OCI-LY7 (cell line): Measurements from ENCODE around the gene NRAP. TPM values are rescaled to one million over a fixed set of nuclear protein-coding genes. Genes with fewer than 3 reads are reported as not detected.

Source experiments
- BruUV-seq: library from RNA; stranded (reverse); fragments of 400-500 nt; replicated peaks from 2 replicates; lab custom pipeline; 2021; lab: Mats Ljungman, UMichigan
- CTCF ChIA-PET: fragments of 300-600 bp; sonication (Branson Sonifier 250); formaldehyde crosslinking; loops from one replicate; lab custom pipeline; 2022; ENCODE audit warnings: antibody characterized with exemption; ENCODE audit not compliant: unreplicated experiment; lab: Charles Lee
- POLR2A ChIA-PET: fragments of 300-600 bp; sonication (Branson Sonifier 250); formaldehyde crosslinking; loops from one replicate; lab custom pipeline; 2022; ENCODE audit warnings: antibody characterized with exemption; lab: Charles Lee
- DNase-seq: peaks from one replicate; pipeline ENCODE4 v3.0.0-alpha.2; 2015; ENCODE audit warnings: low spot score
- H2AFZ ChIP-seq: fragments of 200-600 bp; sonication (generic), shearing (Covaris generic); 2 replicates; pipeline ENCODE4 v1.6.1; 2014; ENCODE audit warnings: mild to moderate bottlenecking, antibody characterized with exemption, low read length, moderate library complexity
- H3K27ac ChIP-seq: fragments of 200-600 bp; sonication (generic); 2 replicates; pipeline ENCODE4 v1.5.1; 2014; ENCODE audit warnings: mixed run types, low read depth, mild to moderate bottlenecking, moderate library complexity, low read length, inconsistent platforms; ENCODE audit not compliant: poor library complexity, severe bottlenecking
- H3K36me3 ChIP-seq: fragments of 200-600 bp; sonication (generic); 2 replicates; pipeline ENCODE4 v1.6.1; 2014; ENCODE audit warnings: mild to moderate bottlenecking, antibody characterized with exemption, low read length, moderate library complexity, mixed read lengths; ENCODE audit not compliant: insufficient read depth
- H3K4me1 ChIP-seq: fragments of 200-600 bp; sonication (generic); 2 replicates; pipeline ENCODE4 v1.5.1; 2014; ENCODE audit warnings: mild to moderate bottlenecking, low read length; ENCODE audit not compliant: insufficient read depth, poor library complexity, severe bottlenecking
- H3K4me2 ChIP-seq: fragments of 200-600 bp; sonication (generic); 2 replicates; pipeline ENCODE4 v1.6.1; 2014; ENCODE audit warnings: mild to moderate bottlenecking, low read length
- H3K4me3 ChIP-seq: fragments of 200-600 bp; sonication (generic); 2 replicates; pipeline ENCODE4 v1.5.1; 2014; ENCODE audit warnings: mild to moderate bottlenecking, low read depth, low read length; ENCODE audit not compliant: poor library complexity, severe bottlenecking
- H3K79me2 ChIP-seq: fragments of 200-600 bp; sonication (generic); 2 replicates; pipeline ENCODE4 v1.6.1; 2016; ENCODE audit warnings: low read depth, mild to moderate bottlenecking, low read length, moderate library complexity, mixed read lengths; ENCODE audit not compliant: insufficient read depth
- H3K9me2 ChIP-seq: fragments of 200-600 bp; sonication (generic); 2 replicates; pipeline ENCODE4 v1.6.1; 2016; ENCODE audit warnings: mild to moderate bottlenecking, low read length, mixed read lengths; ENCODE audit not compliant: insufficient read depth
- H3K9me3 ChIP-seq: fragments of 200-600 bp; sonication (generic); 2 replicates; pipeline ENCODE4 v1.6.1; 2014; ENCODE audit warnings: mild to moderate bottlenecking, mixed run types, low read length, mixed read lengths
- H4K20me1 ChIP-seq: fragments of 200-600 bp; sonication (generic); 2 replicates; pipeline ENCODE4 v1.6.1; 2014; ENCODE audit warnings: mild to moderate bottlenecking, antibody characterized with exemption, low read length, moderate library complexity, mixed read lengths; ENCODE audit not compliant: insufficient read depth
- EZH2phosphoT487 ChIP-seq: fragments of 200-600 bp; sonication (generic); IDR thresholded peaks from 2 replicates; pipeline ENCODE4 v1.6.1; 2018; ENCODE audit warnings: low read depth, borderline replicate concordance, mild to moderate bottlenecking, mixed run types, antibody characterized with exemption, low read length, moderate library complexity, mixed read lengths
- intact Hi-C: fragments of 100-400 bp; cut with micrococcal nuclease; formaldehyde crosslinking; loops from one replicate; pipeline ENCODE4 v1.10.0; 2022; ENCODE audit not compliant: unreplicated experiment
- total RNA-seq, 2 experiments: library from RNA; depleted of rRNA in 1 of 2; stranded (reverse); fragments of >200 nt in 1 of 2; shearing (Covaris generic) in 1 of 2; gene quantifications; 2 replicates each; pipeline ENCODE4 v1.2.3, GENCODE V29; 2014 to 2022
- TF ChIP-seq, protein P1 (sequence below): fragments of 200-600 bp; sonication (generic); conservative IDR thresholded peaks from 2 replicates; pipeline ENCODE4 v1.5.1; 2014; ENCODE audit warnings: mild to moderate bottlenecking, antibody characterized with exemption, low read length, moderate library complexity, mixed read lengths

Gene NRAP
- total RNA-seq, 2 experiments from 2014 or later = not detected

DNA sequence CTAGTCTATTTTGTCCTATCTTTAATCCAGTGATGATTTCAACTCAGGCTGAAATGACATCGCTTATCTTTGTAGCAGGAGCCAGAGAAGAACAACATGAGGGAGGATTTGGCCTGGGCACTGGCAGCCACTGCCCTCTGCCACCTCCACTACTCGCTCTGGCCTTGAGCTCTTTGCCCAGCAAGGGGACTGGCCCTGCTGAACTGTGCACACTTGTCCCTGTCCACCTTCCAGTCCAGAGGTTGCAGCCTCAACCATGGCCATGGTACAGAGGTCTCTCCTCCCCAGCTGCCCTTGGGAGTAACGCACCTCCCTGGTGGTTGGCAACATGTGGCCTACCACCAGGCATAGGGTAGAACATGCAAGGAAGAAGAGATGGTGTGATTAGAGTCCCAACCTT is 102.6 kb downstream of the NRAP start:
- Histone ChIP-seq H3K4me2 (no peak overlapping the region), H3K79me2 (no peaks in the 10 kb centered on the region), H3K4me3 (no peak overlapping the region), H3K36me3 (no peaks in the 10 kb centered on the region), H3K4me1 (no peaks in the 10 kb centered on the region), H3K9me3 (no peaks in the 10 kb centered on the region), H3K9me2 (no peaks in the 10 kb centered on the region), H4K20me1 (no peaks in the 10 kb centered on the region), H3K27ac (no peak overlapping the region), H2AFZ (no peak overlapping the region)
- no peak for DNase-seq
- BruUV-seq = no TSS peak
- CTCF ChIA-PET = no interaction called here
- TF ChIP-seq, protein P1, sequence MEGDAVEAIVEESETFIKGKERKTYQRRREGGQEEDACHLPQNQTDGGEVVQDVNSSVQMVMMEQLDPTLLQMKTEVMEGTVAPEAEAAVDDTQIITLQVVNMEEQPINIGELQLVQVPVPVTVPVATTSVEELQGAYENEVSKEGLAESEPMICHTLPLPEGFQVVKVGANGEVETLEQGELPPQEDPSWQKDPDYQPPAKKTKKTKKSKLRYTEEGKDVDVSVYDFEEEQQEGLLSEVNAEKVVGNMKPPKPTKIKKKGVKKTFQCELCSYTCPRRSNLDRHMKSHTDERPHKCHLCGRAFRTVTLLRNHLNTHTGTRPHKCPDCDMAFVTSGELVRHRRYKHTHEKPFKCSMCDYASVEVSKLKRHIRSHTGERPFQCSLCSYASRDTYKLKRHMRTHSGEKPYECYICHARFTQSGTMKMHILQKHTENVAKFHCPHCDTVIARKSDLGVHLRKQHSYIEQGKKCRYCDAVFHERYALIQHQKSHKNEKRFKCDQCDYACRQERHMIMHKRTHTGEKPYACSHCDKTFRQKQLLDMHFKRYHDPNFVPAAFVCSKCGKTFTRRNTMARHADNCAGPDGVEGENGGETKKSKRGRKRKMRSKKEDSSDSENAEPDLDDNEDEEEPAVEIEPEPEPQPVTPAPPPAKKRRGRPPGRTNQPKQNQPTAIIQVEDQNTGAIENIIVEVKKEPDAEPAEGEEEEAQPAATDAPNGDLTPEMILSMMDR = no peak
- no peak for TF ChIP-seq EZH2phosphoT487
- intact Hi-C loops = loop anchor here (5.0 kb wide), 1 partner anchor 1089 kb away; no protein-coding TSS in a partner anchor
- POLR2A ChIA-PET = no interaction called here

DNA sequence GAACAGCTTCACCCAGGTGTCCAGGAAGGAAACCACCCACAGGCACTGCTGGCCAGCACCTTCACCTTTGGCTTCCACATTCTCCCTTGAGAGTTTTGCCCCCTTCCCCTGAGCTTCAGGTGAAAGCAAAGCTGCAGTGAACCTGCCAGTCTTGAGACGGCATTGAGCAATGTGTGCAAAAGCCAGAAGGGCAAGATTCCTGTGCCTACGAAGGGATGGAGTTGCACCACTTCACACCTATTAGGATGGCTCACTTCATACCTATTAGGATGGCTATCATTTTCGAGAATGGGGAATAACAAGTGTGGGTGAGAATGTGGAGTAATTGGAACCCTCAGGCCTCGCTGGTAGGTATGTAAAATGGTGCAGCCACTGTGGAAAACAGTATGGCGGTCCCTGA is 103.8 kb downstream of the NRAP start:
- Histone ChIP-seq H4K20me1 (no peaks in the 10 kb centered on the region), H2AFZ (no peak overlapping the region), H3K36me3 (no peaks in the 10 kb centered on the region), H3K27ac (no peak overlapping the region), H3K4me2 (no peak overlapping the region), H3K79me2 (no peaks in the 10 kb centered on the region), H3K4me1 (no peaks in the 10 kb centered on the region), H3K4me3 (no peak overlapping the region), H3K9me2 (no peaks in the 10 kb centered on the region), H3K9me3 (no peaks in the 10 kb centered on the region)
- intact Hi-C loops = loop anchor here (5.0 kb wide), 1 partner anchor 1088 kb away; no protein-coding TSS in a partner anchor
- DNase-seq = no peak
- no TSS peak for BruUV-seq
- TF ChIP-seq EZH2phosphoT487 = no peak
- TF ChIP-seq, protein P1 = no peak
- POLR2A ChIA-PET = no interaction called here
- CTCF ChIA-PET = no interaction called here

- Histone ChIP-seq H3K36me3 (no peaks in the 10 kb centered on the region), H2AFZ (no peak overlapping the region), H4K20me1 (no peaks in the 10 kb centered on the region), H3K4me2 (no peak overlapping the region), H3K4me3 (no peak overlapping the region), H3K9me3 (no peaks in the 10 kb centered on the region), H3K9me2 (no peaks in the 10 kb centered on the region), H3K27ac (no peak overlapping the region), H3K4me1 (no peaks in the 10 kb centered on the region), H3K79me2 (no peaks in the 10 kb centered on the region)
- intact Hi-C loops = no loop called here
- CTCF ChIA-PET = no interaction called here
- no peak for DNase-seq
- BruUV-seq = no TSS peak
- no peak for TF ChIP-seq EZH2phosphoT487
- TF ChIP-seq, protein P1 = no peak
- POLR2A ChIA-PET = no interaction called here
Measured at GRCh38 chr10:113557903-113558321, 105.9 kb downstream of the NRAP start.
